Activated gamma-delta T cell treated with Interleukin-2 at 50 U/mL for 16 hours (primary cell): ENCODE results near the gene RPL37.
"Not testable (repeated sequence)": the region's sequence is repeated elsewhere in the genome, so short reads cannot be mapped to it uniquely, and the experiment has no call there.

Experiments used
- DNase-seq: peaks from one replicate; pipeline ENCODE4 v3.0.0-alpha.2; 2020

RPL37 gene

GRCh38 chr5:40833712-40834229 lies 1.3 kb downstream of the RPL37 start:
- no peak for DNase-seq

GRCh38 chr5:40832345-40832744 lies 2.7 kb downstream of the RPL37 start:
- DNase-seq = no peak

- no peak for DNase-seq
These were observed 3.4 kb downstream of the RPL37 start for GRCh38 chr5:40831346-40832210.

DNA sequence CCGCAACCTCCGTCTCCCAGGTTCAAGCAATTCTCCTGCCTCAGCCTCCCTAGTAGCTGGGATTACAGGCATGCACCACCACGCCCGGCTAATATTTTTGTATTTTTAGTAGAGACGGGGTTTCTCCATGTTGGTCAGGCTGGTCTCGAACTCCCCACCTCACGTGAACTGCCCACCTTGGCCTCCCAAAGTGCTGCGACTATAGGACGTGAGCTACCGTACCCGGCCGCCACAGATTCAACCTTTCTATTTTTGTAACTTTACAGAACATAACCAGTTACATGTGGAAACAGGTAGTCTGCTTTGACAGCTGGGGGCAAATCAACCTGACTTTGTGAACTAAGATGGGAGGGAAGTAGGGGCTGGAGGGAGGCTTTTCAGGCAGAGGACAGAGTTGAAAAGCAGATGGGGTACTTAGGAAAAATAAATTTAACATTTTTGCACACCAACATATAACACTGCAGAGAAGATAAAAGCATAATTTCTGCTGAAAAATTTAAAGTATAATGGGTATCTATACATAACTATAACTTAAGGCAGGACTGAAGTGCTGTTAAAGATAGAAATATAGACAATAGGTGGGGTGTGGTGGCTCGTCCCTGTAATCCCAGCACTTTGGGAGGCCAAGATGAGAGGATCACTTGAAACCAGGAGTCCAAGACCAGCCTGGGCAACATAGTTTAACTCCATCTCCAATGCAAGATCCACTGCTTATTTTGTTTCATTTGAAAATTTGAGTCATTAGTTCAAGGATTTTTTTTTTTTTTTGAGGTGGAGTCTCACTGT lies 5.1 kb downstream of the RPL37 start:
- no peak for DNase-seq

GRCh38 chr5:40828690-40829661 lies 6.0 kb downstream of the RPL37 start:
- no peak for DNase-seq

GRCh38 chr5:40828021-40828631 lies 6.9 kb downstream of the RPL37 start:
- DNase-seq = no peak

GRCh38 chr5:40827188-40827977 lies 7.6 kb downstream of the RPL37 start:
- DNase-seq = no peak

DNA sequence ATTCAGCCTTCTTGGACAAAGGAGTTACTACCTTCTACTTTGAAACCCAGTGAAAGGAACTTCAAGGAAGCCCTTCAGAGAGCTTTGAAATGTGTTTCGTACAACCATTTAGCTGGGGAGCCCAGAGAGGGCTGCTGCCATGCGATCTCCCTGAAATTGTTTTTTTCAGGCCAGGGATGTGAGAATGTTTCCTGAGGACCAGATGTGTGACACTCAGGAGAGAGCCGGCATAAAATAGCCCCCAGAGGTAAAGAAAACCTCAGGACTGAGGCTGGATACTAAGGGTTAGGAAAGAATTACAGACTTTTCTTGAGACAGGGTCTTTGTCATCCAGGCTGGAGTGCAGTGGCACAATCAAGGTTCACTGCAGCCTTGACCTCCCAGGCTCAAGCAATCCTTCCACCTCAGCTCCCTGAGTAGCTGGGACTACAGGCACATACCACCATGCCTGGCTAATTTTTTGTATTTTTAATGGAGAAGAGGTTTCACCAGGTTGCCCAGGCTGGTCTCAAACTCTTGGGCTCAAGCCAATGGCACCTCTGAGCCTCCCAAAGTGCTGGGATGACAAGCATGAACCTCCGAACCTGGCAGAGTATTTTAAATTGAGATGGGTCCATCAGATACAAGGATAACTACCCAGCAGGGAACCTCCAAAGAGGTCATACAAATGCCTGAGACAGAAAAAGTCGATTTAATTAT lies 8.4 kb downstream of the RPL37 start:
- DNase-seq = no peak

DNA sequence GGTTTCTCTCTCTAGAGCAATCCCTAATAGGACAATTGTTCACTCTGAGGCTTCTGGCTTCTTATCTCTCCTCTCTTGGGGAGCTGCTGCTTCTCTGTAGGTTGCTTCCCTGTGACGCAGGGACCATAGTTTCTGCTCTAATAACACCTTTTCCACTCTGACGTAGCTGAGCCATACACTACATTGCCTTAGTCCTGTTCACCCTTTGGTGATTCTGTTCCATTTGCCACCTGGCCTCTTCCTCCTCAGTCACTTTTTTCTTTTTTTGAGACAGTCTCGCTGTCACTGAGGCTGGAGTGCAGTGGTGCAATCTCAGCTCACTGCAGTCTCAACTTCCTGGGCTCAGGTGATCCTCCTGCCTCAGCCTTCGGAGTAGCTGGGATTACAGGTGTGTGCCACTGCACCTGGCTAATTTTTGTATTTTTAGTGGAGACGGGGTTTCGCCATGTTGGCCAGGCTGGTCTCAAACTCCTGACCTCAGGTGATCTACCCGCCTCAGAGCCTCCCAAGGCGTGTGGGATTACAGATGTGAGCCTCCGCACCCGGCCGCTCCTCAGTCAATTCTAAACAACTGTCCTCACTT lies 9.5 kb downstream of the RPL37 start:
- DNase-seq = not testable (repeated sequence)

DNA sequence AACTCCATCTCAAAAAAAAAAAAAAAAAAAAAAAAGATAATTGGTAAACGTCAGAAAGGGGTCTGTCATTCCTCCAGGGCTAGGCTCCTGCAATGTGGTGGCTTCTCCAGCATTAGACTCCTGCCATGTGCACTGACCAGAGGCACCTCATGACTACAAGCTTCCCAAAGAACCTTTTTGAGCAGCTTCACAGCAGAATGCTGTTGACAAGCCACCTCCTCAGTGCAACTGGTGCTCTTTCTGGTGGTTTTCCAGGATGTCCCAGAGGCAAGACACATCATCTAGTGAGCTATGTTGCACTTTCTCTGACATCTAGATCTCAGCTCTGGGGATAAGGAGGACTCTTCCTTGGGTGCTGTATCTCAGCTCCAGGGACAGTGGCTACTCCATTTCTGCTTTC lies 11.6 kb downstream of the RPL37 start:
- no peak for DNase-seq

GRCh38 chr5:40813698-40814281 lies 21.2 kb downstream of the RPL37 start:
- no peak for DNase-seq

DNA sequence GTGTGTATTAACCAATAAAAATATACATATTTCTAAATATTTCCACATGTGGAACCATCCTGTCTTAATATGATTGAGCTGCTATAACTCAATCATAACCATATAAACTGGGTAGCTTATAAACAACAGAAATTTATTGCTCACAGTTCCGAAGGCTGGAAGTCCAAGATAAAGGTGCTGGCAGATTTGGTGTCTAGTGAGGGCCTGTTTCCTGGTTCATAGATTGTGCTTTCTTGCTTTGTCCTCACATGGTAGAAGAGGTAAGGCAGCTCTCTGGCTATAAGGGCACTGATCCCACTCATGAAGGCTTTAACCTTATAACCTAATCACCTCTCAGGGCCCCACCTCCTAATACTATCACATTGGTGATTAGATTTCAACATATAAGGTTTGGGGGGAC lies 22.9 kb downstream of the RPL37 start:
- no peak for DNase-seq

DNA sequence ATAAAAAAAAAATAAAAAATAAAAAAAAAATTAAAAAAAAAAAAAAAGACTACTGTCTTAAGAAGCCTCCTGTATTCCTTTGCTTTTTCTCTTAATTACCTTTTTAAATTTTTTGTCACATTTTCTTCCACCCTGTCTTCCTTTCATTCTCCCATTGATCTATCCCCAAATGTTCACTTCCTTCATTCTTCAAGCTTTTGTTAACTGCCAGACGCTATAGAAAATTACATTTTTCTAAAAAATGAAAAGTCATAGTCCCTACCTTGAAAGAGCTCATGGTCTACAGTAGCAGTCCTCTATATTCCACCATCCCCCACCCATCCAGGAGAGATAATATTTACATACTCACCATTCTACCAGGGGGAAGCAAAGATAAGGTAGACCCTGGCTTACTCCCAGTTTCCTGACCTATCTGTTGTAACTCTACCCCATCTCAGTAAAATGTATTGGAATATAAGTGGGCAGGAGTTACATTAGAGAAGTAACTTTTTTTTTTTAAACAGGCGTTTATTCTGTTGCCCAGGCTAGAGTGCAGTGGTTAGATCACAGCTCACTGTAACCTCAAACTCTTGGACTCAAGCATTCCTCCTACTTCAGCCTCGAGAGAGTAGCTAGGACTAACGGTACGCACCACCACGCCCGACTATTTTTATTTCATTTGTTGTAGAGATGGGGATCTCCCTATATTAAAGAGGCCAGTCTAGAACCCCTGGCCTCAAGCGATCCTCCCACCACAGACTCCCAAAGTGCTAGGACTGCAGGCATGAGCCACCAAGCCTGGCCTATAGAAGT lies 33.1 kb downstream of the RPL37 start:
- DNase-seq = no peak

DNA sequence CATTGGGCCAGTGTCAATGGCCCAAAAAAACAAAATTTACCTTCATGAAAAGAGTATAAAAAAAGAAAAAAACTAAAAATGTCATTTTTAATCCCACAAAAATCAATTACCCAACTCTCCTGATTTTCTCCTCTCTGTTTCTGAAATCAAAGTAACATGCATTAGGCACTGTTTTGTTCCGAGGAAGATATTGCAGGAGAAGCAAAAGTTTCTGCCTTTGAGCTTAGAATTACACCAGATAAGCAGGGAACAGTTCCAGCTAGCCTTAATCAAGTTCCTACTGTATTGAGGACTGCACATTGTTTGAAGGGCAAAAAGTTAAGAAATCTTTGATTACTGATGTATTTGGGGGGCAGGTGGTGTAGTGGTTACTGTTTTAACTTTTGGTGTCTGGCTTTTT lies 35.8 kb downstream of the RPL37 start:
- no peak for DNase-seq

DNA sequence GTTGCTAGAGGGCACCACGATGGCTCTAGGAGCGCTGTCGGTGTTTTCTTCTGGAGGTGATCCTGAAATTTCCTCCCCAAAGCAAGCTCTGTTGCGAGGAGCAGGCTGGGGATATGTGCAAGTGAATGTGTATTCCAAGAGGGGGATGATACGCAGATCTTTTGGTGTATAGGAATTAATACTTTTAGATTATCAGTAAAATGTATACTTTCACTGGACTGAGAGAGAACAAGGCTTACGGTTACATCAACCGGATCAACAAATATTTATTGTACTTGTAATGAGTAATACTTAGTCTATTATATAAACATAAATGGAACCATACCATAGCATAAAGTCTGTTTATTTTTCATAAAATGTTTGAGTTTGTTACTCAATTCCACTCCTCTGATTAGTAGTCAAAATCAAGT lies 36.2 kb downstream of the RPL37 start:
- no peak for DNase-seq

DNA sequence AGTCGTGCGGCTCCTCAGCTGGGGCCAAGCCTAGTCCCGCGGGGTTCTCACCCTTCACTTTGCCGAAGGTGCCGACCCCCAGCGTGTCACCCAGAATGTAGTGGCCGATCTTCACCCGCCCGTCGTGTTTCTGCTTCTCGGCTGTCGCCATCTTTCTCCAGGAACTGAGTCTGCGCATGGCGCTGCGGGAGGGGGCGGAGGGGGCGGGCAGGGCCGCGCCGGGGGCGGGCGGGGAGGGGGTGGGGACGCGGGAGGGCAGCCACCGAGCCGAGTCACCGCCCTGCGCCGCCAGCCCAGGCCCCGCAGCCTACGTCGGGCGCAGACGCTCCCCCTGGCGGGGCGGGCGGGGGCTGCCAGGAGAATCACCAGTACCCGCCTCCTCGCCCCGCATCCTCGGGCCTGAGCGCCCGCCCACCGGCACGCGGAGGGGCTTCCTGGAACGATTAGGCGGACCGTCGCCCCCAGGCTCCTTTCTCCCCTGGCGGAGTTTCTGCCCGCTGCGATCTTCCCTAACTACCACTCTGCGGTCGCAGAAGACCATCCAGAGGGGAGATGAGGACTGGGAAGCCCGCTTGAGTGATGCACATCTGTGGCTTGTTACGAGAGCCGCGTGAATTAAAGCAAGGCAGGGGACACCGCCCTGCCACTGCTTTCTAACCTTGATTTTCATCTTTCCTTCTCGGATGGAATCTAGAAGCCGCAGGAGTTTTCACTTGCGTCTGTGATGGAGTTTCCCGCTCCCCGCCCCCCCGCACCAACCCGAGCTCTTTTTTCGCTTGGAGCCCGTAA lies 36.8 kb downstream of the RPL37 start, which contains the start of gene PRKAA1:
TSS of gene PRKAA1 (minus strand) at position 363 of the 789 bp plus-strand sequence. CDS start at position 178, 185 bp downstream.
- DNase-seq = peak; percentile 90

GRCh38 chr5:40797273-40798011 lies 37.6 kb downstream of the RPL37 start:
- peak; percentile 67 for DNase-seq
